ENCODE data around the gene PLEKHH3.

Gene PLEKHH3

DNA sequence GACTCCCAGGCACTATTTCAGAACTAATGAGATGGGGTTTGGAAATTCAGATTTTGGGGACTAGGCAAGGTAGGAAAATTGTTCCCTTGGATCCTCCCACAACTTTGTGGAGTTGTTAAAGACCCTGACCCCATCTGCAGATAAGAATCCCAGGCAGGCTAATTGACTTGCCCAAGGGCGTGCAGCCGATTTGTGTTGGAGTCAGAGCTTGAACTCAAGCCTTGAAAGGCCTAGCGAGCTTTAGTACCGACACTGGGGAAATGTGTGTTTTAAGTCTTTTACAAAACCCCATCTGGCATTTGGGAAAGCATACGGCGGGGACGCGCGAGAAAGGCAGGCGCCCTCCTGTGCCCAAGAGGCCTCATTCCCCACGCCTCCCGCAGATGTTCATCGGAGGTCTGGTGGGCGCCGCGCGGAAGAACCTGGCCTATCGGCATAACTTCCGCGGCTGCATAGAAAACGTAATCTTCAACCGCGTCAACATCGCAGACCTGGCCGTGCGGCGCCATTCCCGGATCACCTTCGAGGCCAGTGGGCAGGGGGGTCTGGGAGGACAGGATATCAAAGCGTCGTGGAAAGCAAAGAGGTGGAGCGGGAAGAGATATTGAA, 9.8 kb upstream of the PLEKHH3 start:
- no peak for DNase-seq

DNA sequence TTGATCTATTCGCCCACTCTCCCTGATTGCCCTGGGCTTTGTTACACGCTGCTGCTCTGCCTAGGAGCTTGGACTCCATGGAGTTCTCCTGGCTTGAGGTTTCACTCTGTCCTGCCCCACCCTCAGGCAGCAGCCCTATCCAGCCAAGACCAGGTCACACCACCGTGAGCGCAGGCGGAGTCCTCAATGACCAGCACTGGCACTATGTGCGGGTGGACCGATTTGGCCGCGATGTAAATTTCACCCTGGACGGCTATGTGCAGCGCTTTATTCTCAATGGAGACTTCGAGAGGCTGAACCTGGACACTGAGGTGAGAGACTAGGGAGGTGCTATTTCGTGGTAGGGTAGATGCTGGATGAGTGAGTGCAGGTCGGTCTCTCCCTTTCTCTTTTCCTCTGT, 9.0 kb upstream of the PLEKHH3 start:
- DNase-seq: no peak

DNA sequence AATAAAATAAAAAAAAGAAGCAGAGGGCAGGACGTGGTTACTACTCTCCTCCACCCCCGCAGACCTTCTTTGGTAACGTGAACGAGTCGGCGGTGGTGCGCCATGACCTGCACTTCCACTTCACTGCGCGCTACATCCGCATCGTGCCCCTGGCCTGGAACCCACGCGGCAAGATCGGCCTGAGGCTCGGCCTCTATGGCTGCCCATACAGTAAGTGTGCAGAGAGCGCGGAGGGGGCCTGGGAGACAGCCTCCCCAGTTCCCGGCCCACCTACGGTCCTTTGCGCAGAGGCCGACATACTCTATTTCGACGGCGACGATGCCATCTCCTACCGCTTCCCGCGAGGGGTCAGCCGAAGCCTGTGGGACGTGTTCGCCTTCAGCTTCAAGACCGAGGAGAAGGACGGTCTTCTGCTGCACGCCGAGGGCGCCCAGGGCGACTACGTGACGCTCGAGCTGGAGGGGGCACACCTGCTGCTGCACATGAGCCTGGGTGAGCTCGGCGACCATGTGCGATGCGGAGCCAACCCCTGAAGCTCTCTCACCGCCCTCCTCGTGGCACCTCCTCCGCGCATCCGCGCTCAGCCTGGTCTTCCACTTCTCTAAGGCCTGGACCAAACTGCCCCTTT, 8.2 kb upstream of the PLEKHH3 start:
- DNase-seq: no peak

DNA sequence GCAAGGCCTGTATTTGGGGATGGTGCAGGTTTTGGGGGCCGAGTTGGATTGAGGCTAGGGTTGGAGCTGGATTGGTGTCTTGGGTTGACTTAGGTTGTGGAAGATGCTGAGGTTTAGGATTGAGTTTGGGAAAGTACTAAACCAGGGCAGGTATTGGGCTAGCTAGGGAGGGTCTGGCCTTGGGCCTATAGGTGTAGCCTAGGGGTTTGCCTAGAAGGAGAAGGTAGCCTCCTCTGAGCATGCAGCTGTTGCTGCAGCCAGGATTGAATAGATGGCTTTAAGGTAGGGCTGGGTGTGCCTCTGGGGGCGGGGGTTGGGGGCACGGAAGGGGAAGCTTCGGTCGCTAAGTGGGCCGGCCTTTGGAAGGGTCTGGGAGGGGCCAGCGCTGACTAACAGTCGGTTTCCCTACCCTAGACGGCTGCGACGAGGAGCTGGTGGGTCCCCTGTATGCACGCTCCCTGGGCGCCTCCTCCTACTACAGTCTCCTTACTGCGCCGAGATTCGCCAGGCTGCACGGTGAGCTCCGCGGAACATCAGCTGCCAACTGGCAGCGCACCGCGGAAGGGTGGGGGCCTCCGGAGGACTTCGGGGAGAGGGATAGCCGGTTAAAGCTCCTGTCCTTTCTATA, 6.7 kb upstream of the PLEKHH3 start:
- peak; percentile 21 for DNase-seq

DNA sequence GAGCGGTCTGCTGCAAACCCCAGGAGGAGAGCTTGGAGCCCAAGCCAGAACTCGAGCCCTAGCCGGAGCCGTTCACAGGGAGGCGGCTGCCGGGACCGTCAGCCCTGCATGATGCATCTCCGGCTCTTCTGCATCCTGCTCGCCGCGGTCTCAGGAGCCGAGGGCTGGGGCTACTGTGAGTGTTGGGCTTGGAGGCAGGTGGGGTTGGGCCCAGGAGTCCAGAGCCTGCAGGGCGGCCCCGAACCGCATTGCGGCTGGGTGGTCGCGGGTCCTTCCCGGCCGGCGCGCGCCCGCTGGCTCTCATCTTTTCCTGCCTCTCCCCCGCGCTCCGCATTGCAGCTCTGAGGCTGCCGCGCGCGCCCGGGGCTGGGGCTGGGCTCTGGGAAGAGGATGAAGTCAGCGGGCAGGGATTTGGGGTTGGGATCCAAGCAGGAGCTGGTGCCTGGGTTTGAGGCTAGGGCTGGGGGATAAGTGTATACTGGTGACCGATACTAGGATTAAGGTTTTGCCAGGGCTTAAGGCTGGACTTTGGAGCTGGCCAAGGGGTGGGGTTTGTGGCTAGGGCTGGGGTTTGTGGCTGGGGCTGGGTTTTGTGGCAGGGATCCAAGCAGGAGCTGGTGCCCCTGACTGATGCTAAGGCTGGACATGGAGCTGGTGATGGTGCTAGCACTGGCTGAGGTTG, 6.1 kb upstream of the PLEKHH3 start:
- DNase-seq: no peak

DNA sequence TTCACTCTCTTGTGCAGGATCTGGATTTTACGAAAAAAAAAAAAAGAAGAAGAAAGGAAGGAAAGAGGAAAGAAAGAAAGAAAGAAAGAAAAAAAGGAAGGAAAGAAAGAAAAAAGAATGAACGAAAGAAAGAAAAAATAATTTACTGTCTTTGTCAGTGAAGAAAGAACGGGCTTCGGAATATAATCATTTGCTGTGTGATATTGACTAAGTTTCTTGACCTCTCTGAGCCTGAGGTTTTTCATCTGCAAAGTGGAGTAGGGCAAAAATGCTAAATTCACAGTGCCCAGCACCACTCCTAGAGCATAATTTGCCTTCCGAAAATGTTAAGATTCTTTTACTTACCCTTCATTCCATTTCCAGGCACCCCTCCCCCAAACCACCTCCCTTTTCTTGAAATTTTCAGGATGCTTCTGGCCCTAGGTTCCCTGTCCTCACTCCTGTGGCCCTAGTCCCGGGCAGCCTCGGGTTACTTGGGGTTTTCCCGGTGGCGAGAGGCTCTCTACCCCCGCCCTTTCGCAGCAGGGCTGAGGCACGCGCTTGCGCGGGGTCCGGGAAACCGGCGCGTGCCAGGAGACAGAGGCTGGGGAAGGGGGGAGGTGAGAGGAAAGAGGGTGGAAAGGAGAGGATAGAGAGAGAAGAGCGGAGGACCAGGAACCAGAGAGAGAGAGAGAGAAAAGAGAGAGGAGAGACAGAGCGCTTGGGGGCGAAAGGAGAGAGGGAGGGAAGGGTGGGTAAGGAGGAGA, 5.4 kb upstream of the PLEKHH3 start, which contains the start of gene CNTNAP1:
CNTNAP1 (plus strand) TSS at position 556 of the 746 bp plus-strand sequence. CDS start 299 bp downstream, outside the sequence.
- peak; percentile 46 for DNase-seq

DNA sequence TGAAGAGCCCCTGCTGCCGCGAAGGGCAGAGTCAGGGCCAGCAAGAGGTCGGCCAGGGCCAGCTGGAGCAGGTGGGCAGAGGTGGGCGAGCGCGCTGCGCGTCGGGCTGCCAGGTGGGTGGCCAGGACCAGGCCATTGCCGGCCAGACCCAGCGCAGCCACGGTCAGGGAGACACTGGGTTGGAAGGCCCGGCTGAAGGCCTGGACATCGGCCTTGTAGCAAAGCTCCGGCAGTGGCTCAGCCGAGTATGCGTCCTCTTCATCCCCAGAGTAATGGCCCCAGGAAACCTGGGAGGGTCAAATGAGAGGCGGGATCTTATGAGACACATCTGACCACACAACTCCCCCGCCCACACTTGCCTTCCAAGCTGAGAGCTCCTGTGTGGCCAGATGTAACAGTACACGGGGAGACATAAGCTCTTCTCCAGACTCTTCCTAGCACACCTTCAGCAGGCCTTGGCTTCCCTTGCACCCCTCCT, 3.6 kb upstream of the PLEKHH3 start:
- no peak for DNase-seq

DNA sequence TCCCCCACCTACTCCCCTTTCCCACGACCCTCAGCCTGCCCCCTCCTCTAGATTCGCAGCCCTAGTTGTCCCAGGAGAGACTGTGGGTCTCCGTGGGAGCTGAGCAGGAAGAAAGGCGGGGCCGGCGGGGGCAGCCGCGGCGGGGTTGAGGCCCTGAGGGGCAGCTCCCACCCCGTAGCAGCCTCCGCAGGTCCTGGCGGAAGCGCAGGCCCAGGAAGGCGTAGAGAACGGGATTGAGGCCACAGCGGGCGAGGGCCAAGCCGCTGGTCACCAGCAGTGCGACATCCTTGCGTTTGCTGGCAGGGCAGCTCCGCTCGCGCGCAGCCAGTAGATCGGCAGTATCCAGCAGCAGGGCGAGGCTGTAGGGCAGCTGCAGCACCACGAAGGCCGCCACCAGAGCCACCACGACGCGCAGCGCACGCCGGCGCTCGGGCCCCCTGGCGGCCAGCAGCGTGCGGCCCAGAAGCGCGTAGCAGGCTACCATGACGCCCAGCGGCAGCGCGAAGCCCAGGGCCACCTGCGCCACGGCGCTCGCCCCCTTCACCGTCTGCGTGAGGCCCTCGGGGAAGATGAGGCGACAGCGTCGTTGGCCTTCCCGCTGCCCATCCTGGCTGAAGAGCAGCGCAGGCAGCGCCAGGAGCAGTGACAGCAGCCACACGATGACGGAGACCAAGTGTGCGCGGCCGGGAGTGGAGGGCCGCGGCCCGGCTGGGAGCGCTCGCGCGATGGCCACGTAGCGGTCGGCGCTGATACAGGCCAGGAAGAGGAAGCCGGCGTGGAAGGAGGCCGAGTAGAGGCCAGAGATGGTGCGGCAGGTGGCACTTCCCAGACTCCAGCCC, 2.9 kb upstream of the PLEKHH3 start:
- peak; percentile 67 for DNase-seq

DNA sequence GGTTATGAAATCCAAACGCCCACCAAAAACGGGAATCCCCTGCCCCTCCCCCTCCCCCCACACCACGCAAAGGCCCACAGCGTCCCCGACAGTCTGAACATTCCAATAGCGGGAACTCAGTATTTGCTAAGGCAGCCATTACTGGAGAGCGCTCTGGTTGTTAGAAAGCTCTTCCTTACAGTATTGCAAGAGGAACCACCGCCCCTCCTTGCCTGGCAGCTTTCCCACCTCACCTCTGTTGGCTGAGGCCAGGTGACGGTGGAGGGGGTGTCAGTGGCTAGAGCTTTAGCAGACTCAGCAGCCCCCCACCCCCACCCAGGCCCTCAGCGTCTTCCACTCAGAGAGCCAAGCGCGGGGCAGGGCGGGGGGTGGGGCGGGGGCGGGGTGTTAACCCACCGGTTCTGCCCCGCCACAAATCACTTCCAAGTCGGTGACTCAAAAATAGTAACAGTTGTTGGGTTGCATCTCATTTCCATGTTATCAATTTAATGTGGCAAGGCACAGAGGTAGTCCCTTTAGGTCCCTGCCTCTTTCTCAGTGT, 2.2 kb upstream of the PLEKHH3 start:
- no peak for DNase-seq

DNA sequence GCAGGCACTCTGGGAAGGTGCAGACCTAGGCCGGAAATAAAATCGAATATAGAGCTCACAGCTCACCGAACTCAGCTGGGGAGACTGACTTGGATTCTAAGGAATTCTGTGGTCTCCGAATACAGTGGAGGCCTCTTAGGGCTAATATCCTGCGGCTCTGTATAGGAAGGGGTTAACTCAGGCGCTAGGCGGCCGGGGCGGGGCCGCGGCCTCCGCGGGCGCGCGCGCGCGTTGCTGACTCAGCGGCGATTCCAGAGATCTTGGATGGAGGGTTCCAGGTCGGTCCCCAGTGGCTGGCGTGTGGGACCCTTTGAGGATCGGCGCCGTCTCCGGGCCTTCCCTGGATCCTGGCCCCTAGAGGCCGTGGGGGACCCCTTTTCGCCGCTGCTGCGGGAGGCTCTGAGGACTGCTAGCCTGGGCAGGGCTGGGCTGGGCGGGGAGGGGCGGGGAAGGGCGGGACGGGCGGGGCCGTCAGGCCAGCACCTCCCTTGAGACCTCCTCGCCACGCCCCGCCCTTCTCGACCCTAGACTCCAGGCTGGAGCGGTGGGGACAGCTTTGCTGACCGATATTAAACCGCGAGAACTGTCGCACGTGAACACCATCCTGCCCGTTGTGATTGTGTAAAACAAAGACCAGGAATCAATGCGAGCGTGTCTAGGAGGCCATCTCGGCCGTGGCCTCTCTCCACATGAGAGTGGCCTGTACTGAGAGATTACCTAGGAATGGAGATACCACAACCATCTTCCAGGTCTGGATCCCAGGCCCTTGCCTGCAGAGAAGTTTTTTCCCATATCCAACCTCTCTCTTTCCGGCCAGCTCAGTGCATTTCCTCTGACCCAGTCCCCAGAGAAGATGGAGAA, 1.4 kb upstream of the PLEKHH3 start:
- DNase-seq: peak; percentile 85

DNA sequence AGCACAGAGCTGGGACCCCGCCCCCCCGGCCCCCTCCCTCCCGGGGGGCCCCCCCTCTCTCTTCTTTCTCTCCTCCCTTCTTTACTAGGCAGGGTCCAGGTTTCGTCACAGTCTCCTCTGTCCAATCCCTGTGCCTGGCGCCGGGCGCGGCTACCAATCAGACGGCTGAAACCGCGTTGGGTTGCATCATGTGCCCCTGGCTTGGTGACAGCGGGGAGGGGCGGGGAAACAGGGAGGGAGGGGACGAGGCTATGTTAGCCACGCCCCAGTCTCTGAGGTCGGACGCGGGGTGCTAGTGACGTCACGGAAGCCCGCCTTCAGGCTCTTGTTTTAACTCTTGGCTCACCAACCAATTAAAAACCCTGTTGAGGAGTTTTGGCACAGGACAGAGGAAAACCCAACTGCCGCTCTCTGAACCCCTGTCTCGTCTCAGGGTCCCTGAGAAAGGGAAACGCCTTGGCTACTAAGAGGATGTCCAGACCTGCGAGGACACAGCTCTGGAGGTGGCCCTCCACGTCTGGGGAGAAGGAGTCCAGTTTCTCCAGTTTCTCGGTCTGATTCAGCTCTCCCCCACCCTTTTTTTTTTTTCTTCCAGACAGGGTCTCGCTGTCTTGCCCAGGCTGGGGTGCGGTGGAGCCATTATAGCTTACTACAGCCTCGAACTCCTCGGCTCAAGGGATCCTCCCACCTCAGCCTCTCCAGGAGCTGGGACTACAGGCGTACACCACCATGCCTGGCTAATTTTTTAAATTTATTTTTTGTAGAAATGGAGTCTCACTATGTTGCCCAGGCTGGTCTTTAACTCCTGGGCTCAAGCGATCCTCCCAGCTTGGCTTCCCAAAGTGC, 441 bp upstream of the PLEKHH3 start:
- peak; percentile 100 for DNase-seq

DNA sequence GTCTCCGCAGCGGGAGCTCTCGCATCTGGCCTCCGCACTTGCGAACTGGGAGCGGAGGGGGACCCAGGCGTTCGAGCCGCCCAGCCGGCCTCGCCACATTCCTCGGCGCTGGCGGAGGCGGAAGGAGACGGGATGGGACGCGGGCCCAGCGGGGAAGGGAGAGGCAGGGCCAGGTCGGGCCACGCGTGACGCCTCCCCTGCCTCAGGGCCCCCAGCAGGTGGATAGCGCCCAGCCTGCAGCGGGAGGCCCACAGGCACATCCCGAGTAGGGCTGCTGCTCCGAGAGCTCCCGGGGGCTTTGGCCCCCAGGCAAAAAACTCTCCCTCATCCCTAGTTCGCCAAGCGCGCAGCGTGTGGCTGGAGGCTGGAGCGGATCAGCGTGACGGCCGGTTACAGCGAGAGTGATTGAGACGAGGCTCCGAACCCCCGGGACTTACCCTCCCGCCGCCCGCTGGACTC, 800 bp downstream of the PLEKHH3 start:
- no peak for DNase-seq

DNA sequence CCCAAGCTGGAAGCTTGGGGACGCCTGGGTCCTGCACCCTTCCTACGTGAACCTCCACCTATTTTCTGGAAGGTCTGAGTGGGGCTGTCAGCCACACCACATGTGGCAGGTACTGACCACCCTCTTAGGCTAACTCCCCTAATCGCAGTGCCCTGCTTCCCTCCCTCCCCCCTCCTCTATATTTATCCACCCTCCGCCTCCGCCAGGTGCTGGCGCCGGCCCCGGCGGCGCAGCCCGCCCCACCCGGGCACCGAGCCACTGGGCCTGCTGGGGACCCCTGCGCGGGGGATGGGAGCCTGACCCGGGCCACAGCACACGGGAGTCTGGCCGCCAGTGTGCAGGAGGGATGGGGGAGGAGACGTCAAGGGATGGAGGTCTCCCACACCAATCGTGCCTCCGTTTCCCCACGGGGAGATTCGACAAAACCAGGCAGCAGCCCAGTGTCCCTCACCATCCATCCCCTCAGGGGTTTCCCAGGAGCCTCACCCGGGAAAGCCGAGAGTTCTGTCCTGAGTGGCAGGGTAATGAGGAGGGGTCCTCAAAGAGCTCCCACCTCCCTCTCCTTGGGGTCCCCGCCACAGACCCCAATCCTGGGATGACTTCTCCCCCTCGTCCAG, 1.3 kb downstream of the PLEKHH3 start:
- peak; percentile 8 for DNase-seq

DNA sequence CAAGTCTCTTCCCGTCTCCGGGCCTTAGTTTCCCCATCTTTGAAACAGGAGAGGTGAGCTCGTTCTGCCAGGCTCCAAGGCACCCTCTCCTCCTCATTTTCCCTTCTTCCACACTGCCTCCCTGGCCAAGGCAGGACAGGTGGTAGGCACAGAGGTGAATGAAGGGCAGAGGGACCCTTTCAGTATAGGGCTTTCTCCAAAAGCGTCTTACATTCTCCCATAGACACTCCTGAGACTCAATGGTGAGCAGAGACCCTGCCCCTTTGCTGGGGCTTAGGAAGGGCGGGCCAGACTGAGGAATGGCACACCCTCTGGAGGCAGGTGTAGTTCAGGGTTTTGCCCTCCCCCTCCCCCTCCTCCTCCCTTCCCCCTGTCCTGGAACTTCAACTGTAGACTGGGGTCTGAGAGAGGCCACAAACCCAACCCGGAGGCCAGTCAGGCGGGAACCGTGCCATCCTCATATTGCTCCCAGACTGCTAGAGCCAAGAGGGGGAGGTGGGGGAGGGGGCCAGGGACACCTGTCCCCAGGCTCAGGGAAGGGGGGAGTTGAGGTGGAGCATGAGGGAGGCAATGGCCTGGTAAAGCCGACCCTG, 1.9 kb downstream of the PLEKHH3 start:
- DNase-seq: no peak

DNA sequence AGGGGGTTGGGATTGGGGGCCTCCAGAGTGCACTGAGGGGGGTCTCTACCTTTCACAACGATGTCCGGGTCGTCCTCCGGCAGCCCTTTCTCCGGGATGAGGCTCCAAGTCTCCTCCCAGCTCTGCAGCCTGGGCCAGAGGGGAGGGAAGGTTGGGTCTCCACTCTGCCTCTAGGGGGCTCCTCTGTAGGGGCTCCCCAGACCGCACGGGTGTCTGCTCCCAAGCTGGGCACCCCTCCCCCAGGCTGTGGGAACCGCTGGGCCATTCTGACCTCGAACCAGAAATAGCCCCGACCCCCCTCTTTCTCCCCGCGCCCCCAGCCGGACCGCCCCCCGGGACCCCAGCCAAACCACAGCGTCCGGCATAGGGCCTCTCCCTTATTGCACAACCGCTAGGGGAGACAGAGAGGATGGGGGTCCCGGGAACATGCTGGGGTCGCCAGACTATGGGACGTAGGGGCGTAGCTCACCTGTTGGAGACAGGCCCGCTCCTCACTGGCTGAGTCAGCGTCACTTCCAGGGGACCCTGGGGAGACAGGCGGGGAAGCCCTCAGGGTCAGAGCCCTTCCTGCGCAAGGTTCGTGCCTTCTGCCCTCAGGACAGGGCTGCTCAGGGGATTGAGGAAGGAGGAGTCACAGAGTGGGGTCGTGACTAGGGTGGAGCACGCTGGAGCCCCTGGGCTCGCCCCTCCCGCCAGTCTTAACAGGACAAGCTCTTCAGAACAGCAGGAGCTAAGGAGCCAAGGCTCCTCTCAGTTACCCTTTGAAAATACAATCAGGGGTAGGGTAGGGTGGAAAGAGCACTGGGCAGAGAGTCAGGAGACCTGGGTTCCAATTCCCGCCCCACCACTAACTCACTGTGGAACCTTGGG, 2.7 kb downstream of the PLEKHH3 start:
- DNase-seq: no peak

DNA sequence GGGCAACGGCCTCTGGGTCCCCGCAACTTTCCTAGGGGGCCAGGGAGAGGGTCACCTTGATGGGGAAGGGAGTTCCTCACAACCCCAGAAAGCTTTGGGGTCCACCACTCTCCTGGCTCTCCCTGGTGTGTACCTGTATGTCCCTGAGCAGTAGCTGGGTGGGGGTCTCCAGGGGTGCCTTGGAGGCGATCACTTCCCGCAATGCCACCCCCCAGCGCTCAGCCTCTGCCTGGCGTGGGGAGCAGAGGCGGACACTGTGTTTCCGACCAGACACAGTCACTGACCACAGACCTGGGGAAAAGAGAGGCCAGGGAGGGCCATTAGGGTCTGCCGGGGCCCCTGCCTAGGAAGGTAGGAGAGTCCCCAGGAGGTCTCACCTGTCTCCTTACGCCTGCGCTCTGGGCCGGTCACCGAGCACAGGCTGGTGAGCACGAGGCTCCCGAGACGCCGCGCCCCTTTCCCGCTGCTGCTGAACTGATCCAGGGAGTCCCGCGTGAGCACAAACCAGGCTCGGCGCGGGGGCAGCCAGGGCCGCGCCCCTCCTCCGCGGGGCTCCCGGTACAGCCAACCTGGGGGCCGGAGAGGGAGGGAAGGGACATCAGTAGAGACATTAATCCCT, 3.4 kb downstream of the PLEKHH3 start:
- DNase-seq: no peak

DNA sequence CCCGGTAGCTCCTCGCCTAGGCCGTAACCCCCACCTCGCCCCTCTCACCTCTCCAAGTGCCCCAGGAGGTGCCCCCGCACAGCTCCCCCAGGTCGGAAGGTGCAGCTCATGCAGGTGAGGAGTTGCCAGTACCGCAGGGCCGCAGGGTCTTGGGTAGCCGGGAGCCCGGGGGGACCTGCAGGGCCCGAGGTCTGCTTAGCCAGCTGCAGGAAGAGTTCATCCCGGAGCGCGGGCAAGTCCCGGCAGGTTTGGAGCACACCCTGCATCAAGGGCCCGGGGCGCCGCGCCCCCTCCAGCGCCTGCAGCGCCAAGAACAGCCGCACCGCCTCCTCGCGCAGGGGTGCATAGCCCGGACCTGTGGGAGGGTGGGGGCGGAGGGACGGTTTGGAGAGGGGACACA, 4.8 kb downstream of the PLEKHH3 start:
- DNase-seq: no peak
